Osteocyte (in vitro differentiated cells): Measurements from ENCODE around the gene CORO7. TPM values are rescaled to one million over a fixed set of nuclear protein-coding genes. Genes with fewer than 3 reads are reported as not detected.
A peak's percentile ranks its signal among the peaks of the same experiment; 100 is the strongest.

Experiments
- DNase-seq: peaks from one replicate; pipeline ENCODE4 v3.0.0; 2021; ENCODE audit warnings: mixed read lengths; ENCODE audit not compliant: unreplicated experiment; ENCODE audit errors: extremely low spot score
- H3K27ac Mint-ChIP-seq: one replicate; pipeline ENCODE4 v1.8.0; 2021; ENCODE audit warnings: mild to moderate bottlenecking, mixed read lengths; ENCODE audit not compliant: unreplicated experiment
- H3K27me3 Mint-ChIP-seq: one replicate; pipeline ENCODE4 v1.8.0; 2021; ENCODE audit warnings: mixed read lengths; ENCODE audit not compliant: unreplicated experiment
- H3K36me3 Mint-ChIP-seq: one replicate; pipeline ENCODE4 v1.8.0; 2021; ENCODE audit warnings: mixed read lengths; ENCODE audit not compliant: unreplicated experiment
- H3K4me1 Mint-ChIP-seq: one replicate; pipeline ENCODE4 v1.8.0; 2021; ENCODE audit warnings: mixed read lengths; ENCODE audit not compliant: unreplicated experiment
- H3K4me3 Mint-ChIP-seq: one replicate; pipeline ENCODE4 v1.8.0; 2021; ENCODE audit warnings: mild to moderate bottlenecking, moderate library complexity, mixed read lengths; ENCODE audit not compliant: unreplicated experiment
- H3K9me3 Mint-ChIP-seq: one replicate; pipeline ENCODE4 v1.8.0; 2021; ENCODE audit warnings: mixed read lengths; ENCODE audit not compliant: unreplicated experiment
- total RNA-seq: library from RNA; stranded (reverse); gene quantifications from 2 replicates; pipeline ENCODE4 v1.2.1, GENCODE V29; 2021
- TF ChIP-seq, protein P1 (sequence below): fragments of 200-600 bp; sonication (generic); IDR thresholded peaks from 2 replicates; pipeline ENCODE4 v1.5.0; 2021; ENCODE audit warnings: antibody characterized with exemption, mild to moderate bottlenecking, moderate library complexity

Gene CORO7
- total RNA-seq, 1 donor from 2014 or later = 40.1 TPM

DNA sequence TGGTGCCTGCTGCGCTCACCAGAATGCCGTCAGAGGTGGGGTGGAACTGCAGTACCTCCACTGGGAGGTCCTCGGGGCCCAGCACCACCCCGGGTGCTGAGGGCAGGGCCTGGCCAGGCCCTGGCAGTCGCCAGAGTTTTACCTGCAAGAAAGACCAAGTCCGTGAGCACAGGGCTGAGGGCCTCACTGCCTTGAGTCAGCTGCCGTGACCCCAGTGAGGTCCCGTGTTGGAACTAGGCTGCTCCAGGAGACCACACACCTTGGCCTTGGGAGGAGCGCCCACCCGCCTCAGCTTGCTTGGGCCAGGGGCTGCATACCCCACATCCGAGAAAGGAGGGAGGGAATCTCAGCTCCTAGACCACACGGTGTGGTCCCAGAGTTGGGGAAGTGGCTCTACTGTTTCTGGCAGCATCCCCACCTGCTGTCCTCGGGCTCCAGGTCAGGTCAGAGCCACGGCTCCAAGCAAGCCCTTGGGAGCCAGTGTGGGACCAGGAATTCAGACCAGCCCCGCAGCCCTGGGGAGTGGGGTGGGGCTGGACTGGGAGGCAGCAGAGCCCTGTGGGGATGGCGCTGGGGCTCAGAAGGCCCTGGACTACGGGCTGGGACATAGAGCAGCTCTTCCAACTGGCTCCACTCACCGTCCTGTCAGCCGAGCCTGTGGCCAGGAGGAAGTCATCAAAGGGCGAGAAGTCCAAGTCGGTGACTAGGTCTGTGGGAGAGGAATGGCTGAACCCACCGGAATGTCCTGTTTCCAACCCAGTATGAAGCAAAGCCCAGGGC lies 8.7 kb downstream of the CORO7 start:
- H3K9me3 Mint-ChIP-seq = no peaks in the 10 kb centered on the region
- peaks cover 6% of the 10 kb centered on the region for H3K36me3 Mint-ChIP-seq
- H3K4me3 Mint-ChIP-seq = no peak overlapping the region
- TF ChIP-seq, protein P1, sequence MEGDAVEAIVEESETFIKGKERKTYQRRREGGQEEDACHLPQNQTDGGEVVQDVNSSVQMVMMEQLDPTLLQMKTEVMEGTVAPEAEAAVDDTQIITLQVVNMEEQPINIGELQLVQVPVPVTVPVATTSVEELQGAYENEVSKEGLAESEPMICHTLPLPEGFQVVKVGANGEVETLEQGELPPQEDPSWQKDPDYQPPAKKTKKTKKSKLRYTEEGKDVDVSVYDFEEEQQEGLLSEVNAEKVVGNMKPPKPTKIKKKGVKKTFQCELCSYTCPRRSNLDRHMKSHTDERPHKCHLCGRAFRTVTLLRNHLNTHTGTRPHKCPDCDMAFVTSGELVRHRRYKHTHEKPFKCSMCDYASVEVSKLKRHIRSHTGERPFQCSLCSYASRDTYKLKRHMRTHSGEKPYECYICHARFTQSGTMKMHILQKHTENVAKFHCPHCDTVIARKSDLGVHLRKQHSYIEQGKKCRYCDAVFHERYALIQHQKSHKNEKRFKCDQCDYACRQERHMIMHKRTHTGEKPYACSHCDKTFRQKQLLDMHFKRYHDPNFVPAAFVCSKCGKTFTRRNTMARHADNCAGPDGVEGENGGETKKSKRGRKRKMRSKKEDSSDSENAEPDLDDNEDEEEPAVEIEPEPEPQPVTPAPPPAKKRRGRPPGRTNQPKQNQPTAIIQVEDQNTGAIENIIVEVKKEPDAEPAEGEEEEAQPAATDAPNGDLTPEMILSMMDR = no peak
- no peaks in the 10 kb centered on the region for H3K27me3 Mint-ChIP-seq
- H3K4me1 Mint-ChIP-seq = peaks cover 12% of the 10 kb centered on the region
- H3K27ac Mint-ChIP-seq = no peak overlapping the region
- no peak for DNase-seq

DNA sequence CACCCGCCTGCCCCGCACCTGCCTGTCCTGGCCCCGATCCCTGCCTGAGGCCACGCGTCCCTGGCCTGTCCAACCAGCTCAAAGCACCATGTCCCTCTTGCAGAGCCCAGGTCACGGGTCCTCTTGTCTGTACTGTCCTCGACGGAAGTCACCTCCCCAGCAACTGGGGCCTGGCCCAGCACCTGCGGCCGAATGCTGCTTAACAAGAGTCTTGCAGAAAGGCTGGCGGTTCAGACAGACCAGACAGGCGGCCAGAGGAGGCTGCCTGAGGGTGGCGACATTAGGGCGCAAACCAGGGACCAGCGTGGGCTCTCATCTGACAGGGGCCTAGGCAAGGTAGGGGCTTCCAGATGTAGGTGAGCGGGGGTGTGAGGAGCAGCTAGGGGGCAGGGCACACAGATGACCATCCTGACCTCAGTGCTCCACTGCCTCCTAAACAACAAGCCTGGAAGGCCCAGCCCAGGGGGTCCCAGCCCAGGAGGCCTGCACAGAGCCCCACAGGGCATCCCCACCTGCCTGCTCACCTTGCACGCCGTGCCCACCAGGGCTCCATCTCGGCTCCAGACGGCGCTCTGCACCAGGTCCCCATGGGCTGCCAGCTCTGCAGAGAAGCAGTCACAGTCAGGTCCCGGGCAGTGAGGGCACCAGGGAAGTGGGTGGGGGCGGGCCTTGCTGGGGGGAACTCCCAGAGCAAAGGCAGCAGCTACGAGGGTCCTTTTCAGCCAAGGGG lies 11.3 kb downstream of the CORO7 start:
- DNase-seq = no peak

DNA sequence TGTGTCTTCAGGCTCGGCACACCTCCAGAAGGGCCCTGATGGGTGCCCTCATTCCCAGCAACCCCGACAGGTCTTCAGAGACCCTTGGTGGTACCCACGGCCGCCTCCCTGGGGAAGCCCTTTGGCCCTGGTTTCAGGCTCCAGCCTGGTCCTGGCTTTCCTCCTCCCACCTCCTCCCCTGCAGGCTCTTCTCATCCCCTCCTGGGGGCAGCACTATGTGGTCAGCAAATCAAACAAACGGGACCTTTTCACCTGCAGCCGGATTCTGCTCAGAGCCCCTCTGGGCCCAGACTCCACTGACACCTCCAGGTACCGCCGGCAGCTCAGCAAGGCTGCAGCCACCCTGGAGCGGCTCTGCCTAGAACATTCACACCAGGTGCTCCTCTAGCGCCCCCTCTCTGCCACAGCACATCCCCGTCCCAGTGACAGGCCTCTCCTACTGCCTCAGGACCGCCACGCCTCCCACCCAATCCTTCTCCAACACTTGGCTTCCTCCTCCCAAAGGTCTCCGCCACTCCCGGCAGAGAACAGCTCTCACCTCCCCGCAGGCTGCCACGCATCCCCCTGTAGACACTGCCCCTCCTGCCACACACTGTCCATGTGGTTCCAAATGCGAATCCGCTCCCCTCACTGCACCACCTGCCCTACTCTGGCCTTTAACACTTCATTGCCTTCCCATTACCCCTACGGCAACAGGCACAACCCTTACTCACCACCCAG lies 12.0 kb downstream of the CORO7 start:
- Mint-ChIP-seq H3K4me3 (no peak overlapping the region), H3K9me3 (no peaks in the 10 kb centered on the region), H3K27ac (no peak overlapping the region), H3K36me3 (peaks cover 19% of the 10 kb centered on the region), H3K27me3 (no peaks in the 10 kb centered on the region), H3K4me1 (peaks cover 4% of the 10 kb centered on the region)
- TF ChIP-seq, protein P1 = peak; percentile 78
- peak; percentile 85 for DNase-seq

More for the DNA sequence above, 11.3 kb downstream of the CORO7 start:
- Mint-ChIP-seq H3K27me3 (no peaks in the 10 kb centered on the region), H3K36me3 (peaks cover 17% of the 10 kb centered on the region), H3K4me1 (peaks cover 4% of the 10 kb centered on the region), H3K9me3 (no peaks in the 10 kb centered on the region), H3K4me3 (no peak overlapping the region), H3K27ac (no peak overlapping the region)
- TF ChIP-seq, protein P1 = no peak

DNA sequence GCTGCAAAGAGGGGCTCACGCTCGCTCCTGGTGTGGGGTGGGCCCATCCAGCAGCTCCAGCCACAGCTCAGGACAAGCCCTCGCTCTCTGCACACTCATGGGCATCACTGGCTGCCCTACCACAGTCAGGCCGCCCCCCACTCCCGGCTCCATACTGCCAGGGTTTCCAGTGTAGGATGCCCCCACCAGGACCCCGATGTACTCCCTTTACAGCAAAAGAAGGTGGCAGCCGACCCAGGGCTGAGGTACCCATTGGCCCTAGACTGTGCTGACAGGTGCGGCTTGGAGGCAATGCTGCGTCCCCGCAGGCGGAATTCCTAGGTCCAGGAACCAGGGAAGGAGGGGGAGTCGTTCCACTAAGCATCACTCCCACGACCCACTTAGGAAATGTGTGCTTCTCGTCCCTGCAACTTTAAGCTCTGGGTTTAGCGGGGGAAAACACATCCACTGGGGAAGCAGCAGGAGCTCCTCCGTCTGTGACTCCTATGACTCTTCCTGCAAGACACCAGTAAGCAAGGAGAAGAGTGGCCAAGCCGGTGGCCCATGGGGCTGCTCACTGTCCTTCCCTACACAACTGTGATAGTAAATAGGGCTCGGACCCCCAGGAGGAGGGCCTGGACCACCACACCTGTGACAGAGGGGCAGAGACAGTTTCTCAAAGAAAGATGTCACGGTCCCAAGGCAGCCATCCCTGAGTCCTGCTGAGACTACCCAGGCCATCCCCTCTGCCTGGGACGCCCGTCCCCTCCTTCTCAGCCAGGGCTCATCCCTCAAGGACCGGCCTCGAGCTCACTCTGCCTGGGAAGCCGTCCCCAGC lies 13.1 kb downstream of the CORO7 start:
- no peak overlapping the region for H3K4me3 Mint-ChIP-seq
- peaks cover 21% of the 10 kb centered on the region for H3K36me3 Mint-ChIP-seq
- no peak for DNase-seq
- H3K27me3 Mint-ChIP-seq = no peaks in the 10 kb centered on the region
- peaks cover 4% of the 10 kb centered on the region for H3K4me1 Mint-ChIP-seq
- TF ChIP-seq, protein P1 = no peak
- H3K9me3 Mint-ChIP-seq = no peaks in the 10 kb centered on the region
- no peak overlapping the region for H3K27ac Mint-ChIP-seq
